GM19351 (cell line): ENCODE data around the gene POLR2H.

Experiments
- ATAC-seq: cut with Tn5 transposase; IDR thresholded peaks from one replicate; pipeline ENCODE4 v1.9.1; 2021; ENCODE audit warnings: mild to moderate bottlenecking, moderate library complexity; ENCODE audit not compliant: unreplicated experiment

Gene POLR2H

DNA sequence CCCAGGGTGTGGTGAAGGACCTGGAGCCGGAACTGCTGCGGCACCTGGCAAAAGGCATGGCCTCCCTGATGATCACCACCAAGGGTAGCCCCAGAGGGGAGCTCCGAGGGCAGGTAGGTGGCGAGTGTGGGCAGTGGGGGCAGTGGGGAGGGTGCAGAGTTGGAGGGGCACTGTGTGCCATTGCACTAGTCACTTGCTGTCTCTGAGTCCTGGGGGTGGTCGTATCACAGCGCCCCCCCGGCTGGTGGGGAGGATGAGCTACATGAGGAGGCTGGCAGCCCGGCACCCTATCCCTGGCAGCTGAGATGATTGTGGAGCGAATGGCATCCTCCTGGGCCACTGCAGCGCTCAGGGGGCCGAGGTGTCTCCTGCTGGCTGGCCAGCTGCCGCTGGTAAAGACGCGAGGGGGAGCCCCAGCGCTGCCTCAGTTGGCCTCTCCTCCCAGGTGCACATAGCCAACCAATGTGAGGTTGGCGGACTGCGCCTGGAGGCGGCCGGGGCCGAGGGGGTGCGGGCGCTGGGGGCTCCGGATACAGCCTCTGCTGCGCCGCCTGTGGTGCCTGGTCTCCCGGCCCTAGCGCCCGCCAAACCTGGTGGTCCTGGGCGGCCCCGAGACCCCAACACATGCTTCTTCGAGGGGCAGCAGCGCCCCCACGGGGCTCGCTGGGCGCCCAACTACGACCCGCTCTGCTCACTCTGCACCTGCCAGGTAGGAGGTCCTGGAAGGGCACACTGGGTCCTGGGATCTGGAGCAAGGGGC, 24.7 kb downstream of the POLR2H start:
- no peak for ATAC-seq

DNA sequence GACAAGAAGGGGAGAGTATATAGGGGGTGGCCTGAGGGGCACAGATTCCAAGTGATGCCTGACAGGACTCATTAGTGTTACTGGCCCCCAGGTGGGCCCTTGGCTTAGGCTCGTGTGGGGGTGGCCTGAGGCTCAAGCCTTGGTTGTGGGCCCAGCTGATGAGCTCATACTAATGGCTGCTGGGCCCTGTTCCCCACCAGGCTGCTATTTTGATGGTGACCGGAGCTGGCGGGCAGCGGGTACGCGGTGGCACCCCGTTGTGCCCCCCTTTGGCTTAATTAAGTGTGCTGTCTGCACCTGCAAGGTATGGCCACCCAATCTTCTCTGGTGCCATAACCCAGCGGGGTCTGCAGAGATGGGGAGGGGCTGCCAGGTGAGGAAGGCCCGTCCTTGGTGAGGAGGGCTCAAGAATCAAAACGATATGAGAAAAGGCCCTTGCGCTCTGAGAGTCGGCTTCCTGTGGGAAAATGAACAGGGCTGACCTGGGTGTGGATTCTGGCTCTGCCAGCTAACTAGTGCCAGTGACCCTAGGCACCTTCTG, 25.7 kb downstream of the POLR2H start:
- no peak for ATAC-seq

DNA sequence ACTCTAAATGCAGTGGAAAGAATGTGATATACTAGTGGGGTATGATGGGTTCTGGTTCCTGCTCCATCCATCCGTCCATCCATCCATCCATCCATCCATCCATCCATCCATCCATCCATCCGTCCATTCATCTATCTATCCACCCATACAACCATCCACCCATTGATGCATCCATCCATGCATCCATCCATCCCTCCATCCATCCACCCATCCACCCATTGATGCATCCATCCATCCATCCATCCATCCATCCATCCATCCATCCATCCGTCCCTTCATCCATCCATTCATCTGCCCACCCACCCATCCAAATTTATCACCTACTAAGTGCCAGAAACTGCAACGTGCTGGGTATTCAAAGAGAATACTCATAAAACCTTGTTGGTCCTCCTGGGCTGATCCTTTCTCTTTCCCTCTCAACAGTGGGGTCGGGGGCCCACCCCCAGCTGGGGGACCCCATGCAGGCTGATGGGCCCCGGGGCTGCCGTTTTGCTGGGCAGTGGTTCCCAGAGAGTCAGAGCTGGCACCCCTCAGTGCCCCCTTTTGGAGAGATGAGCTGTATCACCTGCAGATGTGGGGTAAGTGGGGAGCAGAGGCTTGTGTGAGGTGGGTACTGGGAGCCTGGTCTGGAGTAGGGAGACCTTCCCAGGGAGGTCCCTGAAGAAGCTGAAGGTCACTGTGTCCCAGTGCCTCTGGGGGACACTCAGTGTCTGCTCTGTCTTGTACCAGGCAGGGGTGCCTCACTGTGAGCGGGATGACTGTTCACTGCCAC, 26.8 kb downstream of the POLR2H start:
- no peak for ATAC-seq

DNA sequence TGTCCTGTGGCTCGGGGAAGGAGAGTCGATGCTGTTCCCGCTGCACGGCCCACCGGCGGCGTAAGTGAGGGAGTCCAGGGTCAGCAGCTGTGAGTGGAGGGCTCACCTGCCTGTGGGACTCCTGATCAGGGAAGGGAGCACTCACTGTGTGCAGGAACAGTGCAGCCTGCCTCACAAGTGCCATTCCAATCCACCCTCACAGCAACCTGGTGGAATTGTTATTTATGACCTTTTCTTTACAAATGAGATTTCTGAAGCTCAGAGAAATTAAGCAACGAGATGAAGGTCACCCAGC, 27.4 kb downstream of the POLR2H start:
- ATAC-seq: no peak

- ATAC-seq: no peak
These were observed 27.9 kb downstream of the POLR2H start for GRCh38 chr3:184389384-184389783.

- no peak for ATAC-seq
These were observed 28.5 kb downstream of the POLR2H start for GRCh38 chr3:184389935-184390528.

GRCh38 chr3:184391266-184391665, 29.8 kb downstream of the POLR2H start:
- no peak for ATAC-seq

DNA sequence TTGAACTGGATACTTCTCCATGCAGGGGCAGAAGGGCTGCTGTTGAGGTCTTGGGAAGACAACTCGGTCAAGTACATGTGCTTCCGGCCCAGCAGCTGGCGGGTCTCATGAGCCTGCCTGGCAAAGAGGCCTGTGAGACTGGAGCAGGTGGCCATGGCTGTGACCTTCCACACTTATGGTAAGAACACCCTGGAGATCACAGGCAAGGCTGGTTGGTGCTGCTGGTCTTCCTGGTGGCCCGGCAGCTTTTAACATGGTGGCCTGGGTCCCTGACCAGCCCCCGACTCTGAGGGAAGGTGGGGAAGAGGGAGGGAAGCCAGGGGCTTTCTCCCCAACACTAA, 33.8 kb downstream of the POLR2H start:
- no peak for ATAC-seq

GRCh38 chr3:184399410-184399809, 37.9 kb downstream of the POLR2H start:
- ATAC-seq: no peak

- ATAC-seq: no peak
These were observed 43.8 kb downstream of the POLR2H start for GRCh38 chr3:184405075-184406030.

- ATAC-seq: no peak
These were observed 47.9 kb downstream of the POLR2H start for GRCh38 chr3:184409331-184409926.

GRCh38 chr3:184409946-184410500, 48.5 kb downstream of the POLR2H start:
- no peak for ATAC-seq

DNA sequence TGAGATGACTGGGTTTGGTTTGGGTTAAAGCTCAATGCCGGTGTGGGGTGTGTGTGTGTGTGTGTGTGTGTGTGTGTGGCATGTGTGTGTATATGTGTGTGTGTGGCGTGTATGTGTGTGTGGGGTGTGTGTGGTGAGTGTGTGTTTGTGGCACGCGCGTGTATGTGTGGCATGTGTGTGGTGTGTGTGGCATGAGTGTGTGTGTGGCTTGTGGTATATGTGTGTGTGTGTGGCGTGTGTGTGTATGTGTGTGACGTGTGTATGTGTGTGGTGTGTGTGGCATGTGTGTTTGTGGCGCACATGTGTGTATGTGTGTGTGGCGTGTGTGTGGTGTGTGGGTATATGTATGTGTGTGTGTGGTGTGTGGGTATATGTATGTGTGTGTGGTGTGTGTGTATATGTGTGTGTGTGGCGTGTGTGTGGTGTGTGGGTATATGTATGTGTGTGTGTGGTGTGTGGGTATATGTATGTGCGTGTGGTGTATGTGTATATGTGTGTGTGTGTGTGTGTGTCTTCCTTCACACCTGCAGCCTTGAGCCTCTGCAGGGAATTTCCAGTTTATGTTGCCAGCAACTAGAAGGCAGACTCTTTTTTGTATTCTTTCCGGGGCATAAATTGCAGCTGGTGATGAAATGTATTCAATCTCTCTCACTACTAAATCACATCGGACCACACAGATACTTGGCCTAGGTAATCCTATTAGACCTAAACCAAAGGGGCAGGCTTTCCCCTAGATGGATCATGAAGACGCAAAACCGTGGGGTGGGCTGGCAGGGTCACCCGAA, 53.1 kb downstream of the POLR2H start:
- no peak for ATAC-seq

GRCh38 chr3:184415203-184415490, 53.6 kb downstream of the POLR2H start:
- no peak for ATAC-seq

- peak; percentile 81 for ATAC-seq
These were observed 56.3 kb downstream of the POLR2H start for GRCh38 chr3:184417619-184418327.
